Medulla oblongata (tissue), 1 donor: ENCODE data around the gene TUBA4B.
"Not testable (repeated sequence)": the region's sequence is repeated elsewhere in the genome, so short reads cannot be mapped to it uniquely, and the experiment has no call there.

Source experiments
- DNase-seq: peaks from one replicate; pipeline ENCODE4 v3.0.0-alpha.2; 2015; ENCODE audit errors: extremely low spot score

TUBA4B gene

DNA sequence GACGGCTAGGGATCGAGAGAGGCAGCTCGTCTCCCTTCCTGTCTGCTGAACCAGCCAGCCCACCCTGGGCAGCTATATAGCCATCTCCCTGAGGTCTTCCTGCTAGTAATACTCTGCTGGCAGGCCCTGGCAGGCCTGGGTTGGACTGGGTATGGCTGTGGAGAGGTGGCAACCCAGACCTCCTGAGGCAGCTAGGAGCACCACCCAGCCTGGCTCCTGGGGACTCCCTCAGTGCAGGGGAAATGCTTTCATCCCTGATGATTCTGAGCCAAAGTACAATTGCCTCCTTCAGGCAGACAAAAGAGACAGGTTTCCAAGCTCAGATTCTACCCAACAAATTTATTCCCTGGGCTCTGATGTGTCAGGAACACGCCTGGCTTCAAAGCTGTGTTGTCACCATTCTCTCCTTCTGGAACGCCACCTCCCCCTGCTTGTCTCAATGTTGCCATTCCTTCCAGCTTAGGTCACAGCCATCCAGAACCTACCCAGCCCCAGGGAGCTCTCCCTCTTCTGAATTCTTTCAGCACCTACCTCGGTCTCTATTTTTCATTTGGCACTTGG is 21.4 kb downstream of the TUBA4B start:
- no peak for DNase-seq

DNA sequence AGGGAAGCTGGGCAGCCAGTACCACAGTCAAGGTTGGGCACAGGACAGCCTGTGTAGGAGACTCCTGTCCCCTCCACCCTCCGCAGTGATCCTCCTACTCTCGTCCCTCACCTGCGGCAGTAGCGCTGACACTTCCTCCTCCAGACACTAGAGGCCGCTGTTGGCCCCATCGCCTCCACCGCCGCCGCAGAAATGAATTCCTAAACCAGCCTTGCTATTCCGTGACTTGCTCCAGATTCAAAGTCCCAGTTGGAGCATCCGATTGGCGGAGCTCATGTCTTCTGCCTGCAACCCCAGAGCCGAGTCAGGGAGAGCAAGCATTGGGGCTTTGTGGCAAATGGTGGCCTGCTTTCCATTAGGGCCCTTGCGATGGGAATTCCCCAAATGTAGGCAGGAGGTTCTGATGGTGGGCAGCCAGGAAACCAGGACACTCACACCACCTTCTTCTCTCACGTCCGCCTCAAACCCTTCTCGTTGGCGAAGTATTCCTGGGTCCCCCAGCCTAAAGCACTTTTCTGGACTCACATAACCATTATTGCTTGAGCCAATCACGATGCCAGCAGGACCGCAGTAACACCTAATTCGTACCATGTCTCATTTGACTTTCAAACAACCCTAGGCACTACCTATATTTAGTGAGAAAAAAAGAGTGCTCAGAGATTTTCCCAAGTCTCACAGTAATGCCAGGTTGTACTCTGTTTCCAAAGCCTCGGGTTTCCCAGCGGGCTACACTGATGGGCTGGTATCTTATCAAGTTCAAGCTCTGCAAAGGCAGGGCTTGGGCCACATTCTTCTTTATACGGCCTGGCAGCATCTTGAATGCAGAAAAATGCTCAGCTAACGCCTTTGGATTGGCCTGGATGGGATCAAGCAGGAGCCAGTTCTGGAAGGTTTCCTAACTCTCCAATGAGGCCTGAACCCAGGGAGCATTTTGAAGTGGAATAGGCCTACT is 24.9 kb downstream of the TUBA4B start:
- DNase-seq, result peak; percentile 90

DNA sequence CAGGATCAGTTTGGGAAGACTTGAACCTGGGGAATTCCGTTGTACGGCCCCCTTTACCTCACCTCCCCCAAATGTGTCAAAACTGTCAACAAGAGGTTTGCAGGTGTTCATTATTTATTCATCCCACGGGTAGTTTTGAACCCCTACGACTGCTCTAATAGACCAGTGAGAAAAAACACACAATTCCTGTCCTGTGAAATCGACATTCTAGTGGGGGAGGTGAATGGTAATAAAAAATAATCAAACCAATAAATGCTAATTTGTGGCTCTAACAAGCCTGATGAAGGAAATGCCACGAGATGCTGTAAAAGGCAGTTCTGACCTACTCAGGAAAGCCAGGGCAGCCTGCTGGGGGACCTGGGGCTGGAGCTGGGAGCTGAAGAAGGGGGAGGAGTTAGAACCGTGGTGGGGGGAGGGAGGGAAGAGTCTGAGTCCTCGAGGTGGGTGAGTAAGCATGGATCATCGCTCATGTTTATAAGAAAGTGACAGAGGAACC is 25.7 kb downstream of the TUBA4B start:
- DNase-seq, result no peak

DNA sequence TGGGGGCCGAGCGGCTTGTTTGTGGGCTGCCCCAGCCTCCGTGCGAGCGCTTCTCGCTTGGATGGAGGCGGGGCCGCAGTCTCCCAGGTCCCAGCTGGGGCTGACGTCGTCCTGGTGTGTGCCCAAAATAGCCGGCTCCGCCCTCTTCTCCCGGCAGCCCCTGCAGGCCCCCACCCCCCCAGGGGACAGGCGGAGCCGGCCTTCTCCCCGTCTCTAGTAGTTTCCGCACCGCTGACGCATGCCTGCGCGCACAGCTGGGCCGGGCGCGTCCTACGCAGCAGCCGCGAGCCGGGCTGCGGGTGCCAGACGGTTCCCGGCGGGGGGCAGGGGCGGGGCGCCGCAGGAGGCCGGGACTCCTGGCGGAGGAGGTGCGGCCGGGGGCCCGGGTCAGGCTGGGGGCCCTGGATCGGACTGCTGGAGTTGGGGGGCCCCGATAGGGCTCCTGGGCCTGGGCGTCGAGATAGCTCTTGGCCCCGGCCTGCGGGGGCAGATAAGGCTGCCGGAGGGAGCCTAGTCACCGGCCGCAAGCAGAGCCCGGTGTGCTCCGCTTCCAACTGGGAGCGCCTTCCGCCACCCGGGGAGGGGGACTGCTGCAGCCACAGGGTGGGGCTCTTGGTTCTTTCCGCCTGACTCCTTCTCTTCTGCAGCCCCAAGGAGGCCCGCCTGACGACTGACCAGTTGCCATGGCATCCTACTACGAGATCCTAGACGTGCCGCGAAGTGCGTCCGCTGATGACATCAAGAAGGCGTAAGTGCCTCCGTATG is 26.3 kb downstream of the TUBA4B start, which contains the start of gene DNAJB2:
Gene DNAJB2, plus strand, starts transcription at position 216 of the 765 bp plus-strand sequence. Its CDS starts 468 bp downstream, at position 684.
- peak; percentile 99 for DNase-seq

DNA sequence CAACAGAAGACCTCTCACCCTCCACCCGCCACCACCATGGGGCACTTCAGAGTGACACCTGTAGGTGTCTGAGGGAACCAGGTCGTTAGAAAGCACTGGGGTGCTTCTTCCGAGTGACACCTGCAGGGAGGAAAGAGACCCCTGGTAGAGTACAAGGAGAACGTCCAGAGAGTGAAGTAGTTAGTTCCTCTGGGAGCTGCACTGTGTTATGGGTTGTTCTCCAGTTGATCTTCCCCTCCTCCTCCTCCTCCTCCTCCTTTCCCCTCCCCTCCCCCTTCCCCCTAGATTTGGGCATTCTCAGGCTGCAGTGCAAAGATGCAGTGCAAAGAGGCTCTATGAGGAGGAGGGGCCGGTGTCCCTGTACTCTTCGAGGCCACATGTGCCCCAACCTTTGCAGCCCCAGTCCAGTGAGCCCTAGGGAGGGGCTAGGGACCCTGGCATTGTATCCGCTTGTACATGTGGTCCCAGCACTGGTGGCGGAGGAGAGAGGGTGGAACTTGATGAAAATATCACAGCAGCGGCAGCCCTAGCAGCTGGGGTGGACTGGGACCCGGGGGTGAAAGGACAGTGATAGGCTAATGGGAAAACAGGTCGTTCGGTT is 27.0 kb downstream of the TUBA4B start:
- DNase-seq, result peak; percentile 37

DNA sequence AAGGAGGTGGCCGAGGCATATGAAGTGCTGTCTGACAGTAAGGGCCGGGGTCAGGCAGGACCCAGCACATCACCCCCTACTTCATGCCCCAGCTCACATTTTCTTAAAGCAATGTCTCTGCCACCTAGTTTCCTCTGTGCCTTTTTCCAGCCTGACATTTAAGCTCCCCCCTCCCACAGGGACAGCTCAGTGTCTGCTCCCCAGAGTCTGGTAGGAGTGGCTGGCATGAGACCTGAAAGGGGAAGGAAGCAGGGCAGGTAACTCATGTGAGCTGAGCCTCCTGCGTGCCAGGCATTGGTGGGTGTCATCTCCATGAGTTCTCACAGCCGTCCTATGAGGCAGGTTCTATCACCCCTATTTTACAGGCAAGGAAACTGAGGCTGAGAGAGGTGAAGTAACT is 27.6 kb downstream of the TUBA4B start:
- peak; percentile 30 for DNase-seq

DNA sequence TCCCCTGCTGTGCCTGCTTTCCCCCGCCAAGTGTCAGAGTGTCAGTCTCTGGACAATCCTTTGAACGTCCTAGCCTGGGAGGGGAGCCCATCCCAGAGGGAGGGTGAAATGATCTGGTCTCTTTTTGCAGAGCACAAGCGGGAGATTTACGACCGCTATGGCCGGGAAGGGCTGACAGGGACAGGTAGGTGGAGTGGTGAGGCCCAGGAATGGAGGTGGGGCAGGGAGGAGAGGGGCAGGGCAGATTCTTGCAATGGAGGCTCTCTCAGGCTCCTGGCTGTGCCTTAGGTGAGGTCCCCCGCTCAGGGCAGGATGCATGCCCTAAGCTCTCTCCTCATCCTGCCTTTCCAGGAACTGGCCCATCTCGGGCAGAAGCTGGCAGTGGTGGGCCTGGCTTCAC is 28.5 kb downstream of the TUBA4B start:
- DNase-seq, result no peak

DNA sequence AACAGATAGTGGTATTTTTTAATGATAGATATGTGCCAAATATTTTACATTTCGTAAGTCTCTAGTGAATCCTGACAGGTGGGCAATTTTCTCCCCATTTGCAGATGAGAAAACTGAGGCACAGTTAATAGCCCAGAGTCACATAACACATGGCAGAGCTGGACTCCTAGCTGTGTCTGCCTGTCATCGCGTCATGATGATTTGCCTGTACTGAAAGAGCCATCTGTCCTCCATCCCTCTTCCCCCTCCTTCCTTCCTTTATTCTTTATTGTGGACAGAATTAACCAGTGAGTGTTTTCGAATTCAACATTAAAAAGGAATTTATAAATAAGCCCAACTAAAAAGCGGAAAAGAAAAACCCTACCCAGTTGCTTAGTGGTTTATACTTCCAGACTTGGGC is 29.3 kb downstream of the TUBA4B start:
- DNase-seq, result peak; percentile 90

DNA sequence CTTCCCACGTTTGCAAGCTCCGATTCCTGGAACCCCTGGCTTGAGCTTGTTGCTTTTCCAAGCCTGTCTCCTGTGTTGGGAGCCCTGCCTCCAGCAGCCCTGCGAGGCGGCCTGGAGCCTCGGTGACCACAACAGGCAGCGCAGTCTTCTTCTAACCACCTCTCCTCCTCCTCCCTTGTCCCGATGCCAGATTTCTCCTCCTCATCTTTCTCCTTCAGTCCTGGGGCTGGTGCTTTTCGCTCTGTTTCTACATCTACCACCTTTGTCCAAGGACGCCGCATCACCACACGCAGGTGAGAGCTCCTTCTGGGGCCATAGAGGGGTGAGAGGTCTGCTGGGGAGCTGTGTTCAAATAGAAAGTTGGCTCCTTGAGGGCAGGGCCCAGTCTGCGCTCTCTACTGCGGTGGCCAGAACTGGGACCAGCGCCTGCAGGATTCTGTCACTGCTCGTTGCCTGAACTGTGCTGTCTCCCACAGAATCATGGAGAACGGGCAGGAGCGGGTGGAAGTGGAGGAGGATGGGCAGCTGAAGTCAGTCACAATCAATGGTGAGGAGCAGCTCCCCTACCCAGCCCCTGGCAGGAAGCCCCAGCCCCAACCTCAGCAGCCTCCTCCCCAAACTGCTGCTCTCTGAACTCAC is 30.0 kb downstream of the TUBA4B start:
- DNase-seq, result no peak

DNA sequence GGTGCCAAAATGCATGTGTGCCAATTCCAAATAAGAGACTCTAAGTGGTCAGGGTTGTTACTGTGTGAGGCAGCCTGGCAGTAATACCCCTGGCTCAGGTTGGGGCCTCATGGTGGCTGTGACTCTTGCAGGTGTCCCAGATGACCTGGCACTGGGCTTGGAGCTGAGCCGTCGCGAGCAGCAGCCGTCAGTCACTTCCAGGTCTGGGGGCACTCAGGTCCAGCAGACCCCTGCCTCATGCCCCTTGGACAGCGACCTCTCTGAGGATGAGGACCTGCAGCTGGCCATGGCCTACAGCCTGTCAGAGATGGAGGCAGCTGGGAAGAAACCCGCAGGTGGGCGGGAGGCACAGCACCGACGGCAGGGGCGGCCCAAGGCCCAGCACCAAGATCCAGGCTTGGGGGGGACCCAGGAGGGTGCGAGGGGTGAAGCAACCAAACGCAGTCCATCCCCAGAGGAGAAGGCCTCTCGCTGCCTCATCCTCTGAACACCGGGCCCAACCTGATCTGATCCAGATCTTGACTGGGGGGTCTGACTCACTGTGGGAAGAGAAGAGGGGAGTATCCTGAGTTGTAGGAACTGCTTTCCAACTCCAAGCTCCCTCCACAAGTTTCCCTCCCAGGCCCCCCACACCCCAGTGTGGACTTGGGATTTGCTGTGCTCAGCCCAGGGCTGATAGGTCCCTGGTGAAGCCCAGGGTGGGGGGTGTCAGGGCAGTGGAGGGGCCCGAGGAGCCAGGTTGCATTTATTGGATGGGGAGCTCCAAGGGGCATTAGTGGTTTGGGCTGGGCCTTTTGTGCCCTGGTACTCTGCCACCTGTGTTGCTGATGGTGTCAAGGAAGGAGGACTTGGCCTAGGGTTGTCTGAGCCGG is 31.7 kb downstream of the TUBA4B start:
- no peak for DNase-seq

DNA sequence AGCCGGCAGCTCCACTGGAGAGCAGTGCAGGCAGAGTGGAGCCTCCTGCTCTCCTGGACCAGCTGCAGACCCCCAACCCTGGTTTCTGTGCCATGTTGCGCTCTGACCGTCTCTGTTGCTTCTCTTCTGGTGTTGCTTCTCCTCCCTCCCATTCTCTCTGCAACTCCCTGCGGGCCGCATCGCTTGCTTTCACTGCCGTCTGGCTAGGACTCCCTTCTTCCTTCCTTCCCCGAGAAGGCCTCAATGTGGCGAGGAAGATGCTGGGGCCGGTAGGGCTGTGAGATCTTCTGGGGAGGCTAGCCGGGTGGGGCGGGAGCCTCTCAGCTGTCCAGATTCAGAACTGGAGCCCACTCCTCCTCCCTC is 32.3 kb downstream of the TUBA4B start:
- DNase-seq, result no peak

DNA sequence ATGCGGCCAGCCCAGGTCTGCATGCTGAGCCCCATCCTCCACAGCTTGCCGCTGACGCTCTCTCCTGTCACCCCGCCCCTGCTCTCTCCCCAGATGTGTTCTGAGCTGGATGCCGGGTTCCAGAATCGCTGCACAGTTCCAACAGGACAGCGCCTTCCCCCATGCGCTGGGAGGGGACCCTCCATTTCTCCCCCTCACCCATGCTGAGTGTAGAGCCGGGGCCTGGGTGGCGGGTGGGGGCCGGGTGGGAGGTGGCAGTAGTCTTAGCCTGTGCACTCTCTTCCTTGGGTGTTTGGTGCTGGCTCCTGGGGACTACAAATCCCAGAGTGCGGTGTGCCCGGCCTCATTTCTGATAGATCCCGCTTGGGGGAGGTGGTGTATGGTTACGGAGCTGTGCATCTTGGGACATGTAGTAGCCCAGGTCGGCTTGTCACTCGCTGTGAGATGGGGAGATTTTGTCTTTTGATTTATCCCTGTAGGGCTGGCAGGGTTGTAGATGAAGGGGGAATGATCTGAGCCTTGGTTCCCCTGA is 32.9 kb downstream of the TUBA4B start:
- peak; percentile 61 for DNase-seq

DNA sequence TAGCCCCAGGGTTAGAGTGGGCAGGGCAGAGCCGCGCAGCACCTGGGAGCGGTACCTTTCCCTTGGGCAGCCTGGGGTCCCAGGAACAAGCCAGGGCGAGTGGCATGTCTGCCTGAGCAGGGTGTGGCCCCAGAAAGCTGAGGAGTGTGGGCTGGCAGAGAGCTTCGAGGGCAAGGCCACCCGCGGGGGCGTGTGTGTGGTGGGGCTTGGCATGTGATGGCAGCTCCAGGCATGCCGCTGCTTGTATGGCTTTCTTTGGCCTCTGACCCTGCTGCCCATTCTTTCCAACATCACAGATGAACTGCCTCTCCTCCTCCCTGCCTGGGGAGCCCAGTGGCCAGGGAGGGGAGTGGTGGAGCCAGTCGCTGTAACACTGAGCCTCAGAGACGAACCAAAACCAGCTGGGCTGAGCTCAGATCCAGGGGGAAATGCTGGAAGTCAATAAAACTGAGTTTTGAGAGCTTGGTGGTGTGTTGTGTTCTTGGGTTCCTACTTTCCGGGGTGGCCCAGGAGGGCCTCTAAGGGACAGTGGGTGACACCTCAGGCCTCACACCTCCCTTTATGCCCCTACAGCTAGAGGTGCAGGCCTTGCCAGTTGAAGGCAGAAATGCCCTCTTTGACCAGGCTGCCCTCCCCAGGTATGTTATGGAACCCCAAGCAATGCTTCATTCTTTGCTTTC is 33.5 kb downstream of the TUBA4B start:
- DNase-seq, result peak; percentile 69

DNA sequence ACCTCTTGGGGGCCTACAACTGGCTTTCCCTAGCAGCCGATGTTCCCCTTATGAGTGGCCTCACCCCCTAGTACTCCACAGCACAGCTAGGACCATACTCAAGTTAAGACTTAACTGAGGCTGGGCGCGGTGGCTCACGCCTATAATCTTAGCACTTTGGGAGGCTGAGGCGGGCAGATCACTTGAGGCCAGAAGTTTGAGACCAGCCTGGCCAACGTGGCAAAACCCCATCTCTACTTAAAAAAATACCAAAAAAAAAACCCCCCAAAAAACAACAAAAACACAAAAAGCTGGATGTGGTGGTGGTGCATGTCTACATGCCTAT is 34.0 kb downstream of the TUBA4B start:
- not testable (repeated sequence) for DNase-seq

DNA sequence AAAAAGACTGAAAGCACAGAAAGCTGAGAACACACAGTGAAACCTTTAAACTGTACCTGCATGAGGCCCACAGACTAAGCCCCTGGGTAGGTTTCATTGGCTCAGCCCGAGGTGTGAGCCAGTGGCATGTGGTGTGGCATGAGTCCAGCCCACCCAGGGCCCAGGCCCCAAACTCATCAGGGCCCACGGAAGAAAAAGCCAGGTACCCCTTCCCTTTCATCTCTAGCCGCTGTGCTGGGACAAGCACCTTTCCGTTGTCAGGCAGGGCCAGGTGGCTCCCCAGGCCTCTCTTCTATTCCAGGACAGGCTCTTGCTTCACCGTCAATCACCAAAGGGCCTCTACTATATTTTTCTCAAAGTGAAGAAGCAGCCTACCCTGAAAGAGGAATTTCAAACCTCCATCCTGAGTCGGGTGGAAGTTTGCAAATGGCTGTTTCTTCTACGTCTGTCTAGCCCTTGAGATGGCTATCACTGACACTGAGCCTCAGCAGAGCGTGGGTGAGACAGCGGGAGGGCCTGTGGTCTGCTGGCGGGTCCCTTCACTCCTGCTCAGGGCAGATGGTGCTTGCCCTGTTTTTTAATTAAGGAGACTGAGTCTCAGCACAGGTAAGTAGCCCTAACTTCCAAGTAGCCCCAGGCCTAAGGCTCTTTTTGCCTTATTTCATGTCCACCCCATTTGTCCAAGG is 34.7 kb downstream of the TUBA4B start:
- no peak for DNase-seq

DNA sequence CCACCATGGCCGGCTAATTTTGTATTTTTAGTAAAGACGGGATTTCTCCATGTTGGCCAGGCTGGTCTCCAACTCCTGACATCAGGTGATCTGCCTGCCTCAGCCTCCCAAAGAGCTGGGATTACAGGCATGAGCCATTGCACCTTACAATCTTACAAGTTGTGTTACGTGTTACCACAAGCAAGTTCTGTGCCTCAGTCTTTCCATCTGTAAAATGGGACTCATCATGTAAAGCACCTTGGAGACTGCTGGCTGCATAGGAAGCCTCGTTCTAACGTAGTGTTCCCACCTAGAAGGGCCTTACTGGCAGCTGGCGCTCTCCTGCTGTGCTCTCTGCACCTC is 36.1 kb downstream of the TUBA4B start:
- DNase-seq, result no peak

DNA sequence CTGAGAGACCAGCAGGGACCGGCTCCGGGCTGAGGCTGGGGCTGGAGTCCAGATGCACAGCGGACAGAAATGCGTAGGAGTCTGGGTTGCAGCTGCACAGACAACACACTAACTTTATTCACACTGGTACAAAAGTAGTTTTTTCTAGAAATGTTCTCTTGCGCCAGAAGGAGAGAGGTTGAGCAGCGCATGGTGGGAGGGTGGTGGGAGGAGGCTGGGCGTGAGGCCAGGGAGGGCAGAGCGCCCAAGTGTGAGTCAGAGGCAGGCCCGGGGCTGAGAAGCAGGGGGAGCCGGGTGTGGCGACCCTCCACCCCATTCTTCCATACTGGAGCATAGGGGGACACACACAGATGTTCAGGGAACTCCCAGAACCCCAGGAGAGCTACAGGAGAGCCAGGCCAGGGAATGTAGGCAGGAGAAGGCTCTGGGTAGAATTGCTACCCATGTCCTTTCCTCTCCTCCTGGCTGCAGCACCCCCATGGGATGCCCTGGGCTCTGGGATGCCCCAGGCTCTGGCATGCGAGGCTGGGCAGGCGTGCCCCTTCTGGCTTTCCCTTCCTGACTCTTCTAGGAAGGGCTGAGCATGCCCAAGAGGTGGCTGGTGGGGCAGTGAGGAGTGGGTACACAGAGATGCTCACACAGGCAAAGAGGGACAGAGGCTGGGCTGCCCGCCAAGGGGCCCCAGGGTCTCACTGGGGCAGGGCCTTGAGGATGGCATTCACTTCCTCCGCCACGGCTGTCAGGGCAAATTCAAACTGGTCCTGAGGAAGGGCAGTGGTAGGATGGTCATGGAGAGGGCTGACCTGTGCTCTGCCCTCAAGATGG is 36.7 kb downstream of the TUBA4B start:
- peak; percentile 94 for DNase-seq
